DND-41 (cell line): ENCODE data around the gene TCF4.

Experiments used
- ATAC-seq: fragments of 200-7000 bp; cut with Tn5 transposase; 3 replicates; pipeline ENCODE4 v1.9.1; 2021; ENCODE audit warnings: low read depth; ENCODE audit not compliant: insufficient read depth
- DNase-seq: peaks from one replicate; pipeline ENCODE4 v3.0.0-alpha.2; 2020
- H2AFZ ChIP-seq: 2 replicates; pipeline ENCODE4 v1.6.0; 2012; ENCODE audit warnings: low read depth, low read length
- H3K27ac ChIP-seq: 2 replicates; pipeline ENCODE4 v1.5.1; 2012; ENCODE audit warnings: low read length, inconsistent platforms
- H3K27me3 ChIP-seq: fragments of 200-600 bp; sonication (generic); 2 replicates; pipeline ENCODE4 v1.6.0; 2012; ENCODE audit warnings: low read length, mild to moderate bottlenecking, inconsistent platforms; ENCODE audit not compliant: insufficient read depth, poor library complexity
- H3K36me3 ChIP-seq: 2 replicates; pipeline ENCODE4 v1.5.1; 2012; ENCODE audit warnings: low read length, inconsistent platforms; ENCODE audit not compliant: insufficient read depth
- H3K4me1 ChIP-seq: 2 replicates; pipeline ENCODE4 v1.5.1; 2012; ENCODE audit warnings: mild to moderate bottlenecking, low read length; ENCODE audit not compliant: insufficient read depth
- H3K4me2 ChIP-seq: 2 replicates; pipeline ENCODE4 v1.6.0; 2012; ENCODE audit warnings: mild to moderate bottlenecking, moderate library complexity, low read length, inconsistent platforms; ENCODE audit not compliant: insufficient read depth
- H3K4me3 ChIP-seq, 2 experiments: fragments of 200-600 bp in 1 of 2; shearing (Covaris generic) in 1 of 2; 2 replicates each; pipeline ENCODE4 v1.5.1; 2012 to 2016; ENCODE audit warnings: inconsistent platforms in 2 of 2, low read length in 2 of 2, mild to moderate bottlenecking in 2 of 2, low read depth in 1 of 2, moderate library complexity in 1 of 2
- H3K79me2 ChIP-seq: 2 replicates; pipeline ENCODE4 v1.6.0; 2012; ENCODE audit warnings: low read length, inconsistent platforms; ENCODE audit not compliant: insufficient read depth
- H3K9ac ChIP-seq: 2 replicates; pipeline ENCODE4 v1.6.0; 2012; ENCODE audit warnings: low read depth, mild to moderate bottlenecking, inconsistent platforms, low read length, moderate library complexity
- H3K9me3 ChIP-seq: 2 replicates; pipeline ENCODE4 v1.5.1; 2012; ENCODE audit warnings: low read length, moderate library complexity, mild to moderate bottlenecking, inconsistent platforms; ENCODE audit not compliant: insufficient read depth, severe bottlenecking
- H4K20me1 ChIP-seq: 2 replicates; pipeline ENCODE4 v1.6.0; 2012; ENCODE audit warnings: low read length; ENCODE audit not compliant: insufficient read depth
- EZH2 ChIP-seq: IDR thresholded peaks from 3 replicates; pipeline ENCODE4 v1.6.1; 2012; ENCODE audit warnings: borderline replicate concordance, low read depth, mild to moderate bottlenecking, moderate library complexity, low read length, inconsistent platforms; ENCODE audit not compliant: severe bottlenecking
- TF ChIP-seq, protein P1 (sequence below): IDR thresholded peaks from 2 replicates; pipeline ENCODE4 v1.5.1; 2012; ENCODE audit warnings: borderline replicate concordance, low read length, moderate library complexity, mild to moderate bottlenecking; ENCODE audit not compliant: poor library complexity, severe bottlenecking; ENCODE audit errors: extremely low read depth

TCF4 gene

DNA sequence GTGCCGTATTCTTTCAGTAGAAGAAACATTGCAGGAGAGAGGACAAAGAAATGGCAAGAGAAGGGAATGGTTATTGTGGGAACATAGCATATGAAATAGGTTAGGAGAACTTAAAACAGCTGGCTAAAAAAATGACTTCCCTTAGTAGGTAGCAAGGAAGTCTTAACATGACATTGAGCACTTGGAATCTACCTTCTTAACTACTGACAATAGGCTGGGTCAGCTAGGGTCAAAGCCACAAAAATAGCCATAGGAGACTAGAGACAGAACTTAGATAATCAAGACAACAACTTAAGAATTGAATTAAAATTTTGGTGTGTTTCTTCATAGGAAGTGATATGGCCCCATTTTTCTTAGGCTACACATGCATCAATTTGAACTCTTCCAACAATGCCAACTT is 227.9 kb downstream of the TCF4 start:
- Histone ChIP-seq H3K4me1 (no peaks in the 10 kb centered on the region), H3K27me3 (no peaks in the 10 kb centered on the region), H4K20me1 (no peaks in the 10 kb centered on the region), H3K27ac (no peak overlapping the region), H3K9ac (no peak overlapping the region), H3K9me3 (no peaks in the 10 kb centered on the region), H3K36me3 (no peaks in the 10 kb centered on the region), H2AFZ (no peak overlapping the region), H3K79me2 (no peaks in the 10 kb centered on the region), H3K4me3 (no peak overlapping the region), H3K4me2 (no peak overlapping the region)
- ATAC-seq (no peak), DNase-seq (no peak)
- TF ChIP-seq, protein P1, sequence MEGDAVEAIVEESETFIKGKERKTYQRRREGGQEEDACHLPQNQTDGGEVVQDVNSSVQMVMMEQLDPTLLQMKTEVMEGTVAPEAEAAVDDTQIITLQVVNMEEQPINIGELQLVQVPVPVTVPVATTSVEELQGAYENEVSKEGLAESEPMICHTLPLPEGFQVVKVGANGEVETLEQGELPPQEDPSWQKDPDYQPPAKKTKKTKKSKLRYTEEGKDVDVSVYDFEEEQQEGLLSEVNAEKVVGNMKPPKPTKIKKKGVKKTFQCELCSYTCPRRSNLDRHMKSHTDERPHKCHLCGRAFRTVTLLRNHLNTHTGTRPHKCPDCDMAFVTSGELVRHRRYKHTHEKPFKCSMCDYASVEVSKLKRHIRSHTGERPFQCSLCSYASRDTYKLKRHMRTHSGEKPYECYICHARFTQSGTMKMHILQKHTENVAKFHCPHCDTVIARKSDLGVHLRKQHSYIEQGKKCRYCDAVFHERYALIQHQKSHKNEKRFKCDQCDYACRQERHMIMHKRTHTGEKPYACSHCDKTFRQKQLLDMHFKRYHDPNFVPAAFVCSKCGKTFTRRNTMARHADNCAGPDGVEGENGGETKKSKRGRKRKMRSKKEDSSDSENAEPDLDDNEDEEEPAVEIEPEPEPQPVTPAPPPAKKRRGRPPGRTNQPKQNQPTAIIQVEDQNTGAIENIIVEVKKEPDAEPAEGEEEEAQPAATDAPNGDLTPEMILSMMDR: no peak
- TF ChIP-seq EZH2: no peak

- H2AFZ ChIP-seq: no peak overlapping the region
- H3K27ac ChIP-seq: no peak overlapping the region
- no peaks in the 10 kb centered on the region for H3K79me2 ChIP-seq
- no peak overlapping the region for H3K9ac ChIP-seq
- ATAC-seq (no peak), DNase-seq (no peak)
- H3K4me2 ChIP-seq: no peak overlapping the region
- no peak overlapping the region for H3K4me3 ChIP-seq
- no peaks in the 10 kb centered on the region for H4K20me1 ChIP-seq
- H3K4me1 ChIP-seq: no peaks in the 10 kb centered on the region
- H3K9me3 ChIP-seq: no peaks in the 10 kb centered on the region
- no peaks in the 10 kb centered on the region for H3K36me3 ChIP-seq
- TF ChIP-seq, protein P1: no peak
- no peak for TF ChIP-seq EZH2
- H3K27me3 ChIP-seq: no peaks in the 10 kb centered on the region
Measured at GRCh38 chr18:55356815-55357214, 231.2 kb downstream of the TCF4 start.

GRCh38 chr18:55355223-55355622 is 232.8 kb downstream of the TCF4 start:
- Histone ChIP-seq H3K9me3 (no peaks in the 10 kb centered on the region), H3K4me2 (no peak overlapping the region), H3K36me3 (no peaks in the 10 kb centered on the region), H3K9ac (no peak overlapping the region), H2AFZ (no peak overlapping the region), H3K27me3 (no peaks in the 10 kb centered on the region), H3K79me2 (no peaks in the 10 kb centered on the region), H4K20me1 (no peaks in the 10 kb centered on the region), H3K4me3 (no peak overlapping the region), H3K27ac (no peak overlapping the region), H3K4me1 (no peaks in the 10 kb centered on the region)
- ATAC-seq: no peak
- no peak for TF ChIP-seq EZH2
- TF ChIP-seq, protein P1: no peak
- DNase-seq: no peak

GRCh38 chr18:55354795-55355194 is 233.2 kb downstream of the TCF4 start:
- no peak overlapping the region for H3K27ac ChIP-seq

More at GRCh38 chr18:55354795-55355194, 233.2 kb downstream of the TCF4 start:
- H2AFZ ChIP-seq: no peak overlapping the region
- no peak for ATAC-seq
- H3K9ac ChIP-seq: no peak overlapping the region
- TF ChIP-seq EZH2: no peak
- TF ChIP-seq, protein P1: no peak
- H3K36me3 ChIP-seq: no peaks in the 10 kb centered on the region
- H3K4me2 ChIP-seq: no peak overlapping the region
- no peaks in the 10 kb centered on the region for H4K20me1 ChIP-seq
- H3K4me3 ChIP-seq: no peak overlapping the region
- no peaks in the 10 kb centered on the region for H3K4me1 ChIP-seq
- no peaks in the 10 kb centered on the region for H3K9me3 ChIP-seq
- H3K27me3 ChIP-seq: no peaks in the 10 kb centered on the region
- H3K79me2 ChIP-seq: no peaks in the 10 kb centered on the region
- DNase-seq: no peak
